CD4-positive, alpha-beta T cell treated with Interleukin-17A for 1 hour (primary cell): ENCODE data around the gene VWC2L.

Experiments used
- DNase-seq: peaks from one replicate; pipeline ENCODE4 v3.0.0-alpha.2; 2020

VWC2L gene

DNA sequence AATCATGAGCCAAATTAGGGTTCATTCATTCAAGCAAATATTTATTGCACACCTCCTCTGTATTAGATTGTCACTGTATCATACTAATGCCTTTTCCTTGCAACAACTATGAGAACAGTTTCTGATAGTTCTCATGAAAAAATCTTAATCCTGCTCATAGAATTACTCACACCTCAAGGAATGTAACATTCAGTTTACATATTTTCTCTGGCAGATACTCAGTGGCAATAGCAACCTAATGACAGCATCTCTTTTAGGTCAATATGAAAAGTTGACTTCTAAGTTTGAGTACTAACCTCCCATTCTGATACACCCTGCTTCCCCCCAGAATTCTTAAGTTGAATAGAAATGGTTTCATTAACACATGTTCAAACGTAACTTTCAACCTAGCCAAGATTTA lies 132.0 kb downstream of the VWC2L start:
- DNase-seq, result no peak

DNA sequence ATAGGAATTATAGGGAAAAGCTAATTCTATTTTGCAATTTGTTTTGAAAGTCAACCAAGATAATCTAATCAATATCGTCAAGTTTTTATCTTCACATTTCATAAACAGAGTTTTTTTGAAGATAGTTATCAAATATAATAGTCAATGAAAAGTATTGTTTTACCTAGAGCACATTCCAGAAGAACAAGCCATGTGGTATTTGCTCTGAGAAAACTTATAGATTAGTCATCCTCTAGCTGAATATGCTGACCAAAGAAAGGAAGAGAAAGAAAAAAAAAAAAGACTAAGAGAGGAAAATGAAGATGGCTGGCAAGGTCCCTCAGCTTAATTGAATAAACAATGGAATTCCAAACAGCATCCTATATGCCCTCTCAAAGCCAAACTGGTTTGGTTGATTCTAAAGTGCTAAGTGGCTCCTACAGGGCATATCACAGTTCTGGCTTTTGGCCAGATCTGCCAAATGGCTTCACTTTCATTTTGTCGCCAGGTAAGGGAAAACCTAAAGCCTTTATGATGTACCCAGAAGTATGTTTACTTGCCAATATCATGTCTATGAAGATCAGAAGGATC lies 132.6 kb downstream of the VWC2L start:
- no peak for DNase-seq

DNA sequence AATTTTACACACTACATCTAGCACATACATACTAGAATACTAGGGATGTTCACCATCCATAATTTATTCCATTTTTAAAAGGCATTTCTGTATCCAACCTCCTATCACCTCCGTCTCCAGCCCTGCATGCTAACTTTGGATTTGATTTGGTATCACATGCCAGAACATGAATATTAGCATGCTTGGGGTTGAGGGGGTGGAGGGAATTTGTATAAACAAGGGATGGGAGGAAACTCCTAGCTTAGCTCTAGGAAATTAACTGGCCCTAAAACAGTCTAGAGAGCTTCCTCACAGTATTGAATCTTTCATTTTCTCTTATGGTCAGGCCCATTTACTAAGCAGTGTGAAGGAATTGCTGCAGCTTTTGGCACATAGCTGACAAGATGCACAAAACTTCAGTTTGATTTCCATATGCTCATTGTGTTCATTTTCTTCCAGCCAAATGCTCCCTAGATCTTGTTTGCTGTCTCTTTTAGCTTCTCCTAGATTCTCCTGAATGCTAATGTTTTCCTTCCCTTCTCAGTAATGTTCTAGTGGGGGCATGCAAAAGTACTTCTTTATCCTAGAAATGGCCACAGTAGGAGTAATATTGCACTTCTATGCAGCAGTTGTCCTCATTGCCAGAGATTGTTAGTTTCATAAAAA lies 135.2 kb downstream of the VWC2L start:
- DNase-seq, result no peak

DNA sequence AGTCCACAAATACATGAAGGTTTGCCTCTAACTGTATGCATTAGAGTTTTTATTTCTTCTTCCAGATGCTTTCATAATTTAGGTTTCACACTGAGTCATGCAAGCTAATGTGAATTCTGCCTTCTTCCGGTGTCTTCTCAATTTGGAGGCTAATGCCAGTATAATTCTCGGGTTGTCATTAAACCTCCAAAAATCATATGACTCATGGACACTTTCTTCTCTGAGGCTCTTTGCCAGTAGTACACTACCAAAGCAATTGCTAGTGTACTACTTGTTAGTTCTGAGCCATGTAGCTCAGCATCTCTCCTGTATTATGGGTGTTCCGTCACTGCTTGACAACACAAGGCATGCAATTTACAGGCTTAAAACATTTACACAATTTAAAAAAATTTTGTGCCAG lies 137.1 kb downstream of the VWC2L start:
- DNase-seq, result no peak

DNA sequence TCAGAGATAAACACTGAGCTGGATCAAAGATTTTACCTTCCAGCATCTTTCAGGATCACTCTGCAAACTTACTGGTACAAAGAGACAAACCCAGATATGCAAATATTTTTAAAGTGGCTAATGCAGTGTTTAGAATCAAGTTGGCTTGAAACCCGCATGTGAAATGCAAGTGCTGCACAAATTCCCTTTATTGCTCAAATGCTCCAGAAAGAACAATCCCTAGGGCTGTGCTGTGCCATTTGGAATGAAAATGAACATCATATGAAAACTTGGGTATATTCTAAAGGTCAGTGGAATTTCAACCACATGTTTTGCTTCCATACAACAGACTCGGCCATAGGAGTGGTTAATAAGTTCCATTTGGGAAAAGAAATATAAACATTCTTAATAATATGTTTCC lies 139.1 kb downstream of the VWC2L start:
- no peak for DNase-seq

DNA sequence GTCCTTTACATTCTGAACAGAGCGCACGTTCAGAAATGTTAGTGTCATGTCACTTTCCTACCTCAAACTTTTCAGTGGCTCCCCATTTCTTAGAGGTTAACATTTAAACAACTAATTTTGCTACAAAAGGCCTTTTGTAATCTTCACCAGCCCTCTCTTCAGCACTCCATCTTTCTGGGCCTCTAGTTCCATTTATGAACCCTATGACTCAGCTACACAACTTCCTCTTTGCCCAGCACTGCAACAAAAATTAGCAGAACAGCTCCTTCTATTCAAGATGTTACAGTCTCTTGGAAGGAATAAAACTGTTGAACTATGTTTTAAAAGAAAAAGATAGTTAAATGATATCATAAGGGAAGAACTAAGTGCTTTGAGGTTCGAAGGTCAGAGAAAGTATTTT lies 139.9 kb downstream of the VWC2L start:
- DNase-seq, result no peak

DNA sequence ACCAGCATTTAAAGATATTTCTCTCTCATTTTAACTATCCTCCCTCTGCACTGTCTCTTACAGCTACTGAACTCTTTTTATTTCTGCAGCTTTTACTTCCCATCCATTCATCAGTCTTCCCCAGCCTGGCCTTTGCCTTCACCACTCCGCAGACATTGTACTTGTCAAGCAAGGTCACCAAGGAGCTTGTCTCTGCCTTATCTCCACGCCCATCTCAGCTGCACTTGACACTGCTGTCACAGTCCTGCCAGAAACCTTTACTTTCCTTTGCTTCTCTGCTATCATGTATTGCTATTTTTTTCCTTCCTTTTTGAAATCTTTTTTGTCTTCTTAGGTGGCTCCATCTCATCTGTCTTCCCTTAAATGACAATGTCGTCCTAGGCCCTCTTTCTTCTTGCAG lies 147.0 kb downstream of the VWC2L start:
- DNase-seq, result no peak

DNA sequence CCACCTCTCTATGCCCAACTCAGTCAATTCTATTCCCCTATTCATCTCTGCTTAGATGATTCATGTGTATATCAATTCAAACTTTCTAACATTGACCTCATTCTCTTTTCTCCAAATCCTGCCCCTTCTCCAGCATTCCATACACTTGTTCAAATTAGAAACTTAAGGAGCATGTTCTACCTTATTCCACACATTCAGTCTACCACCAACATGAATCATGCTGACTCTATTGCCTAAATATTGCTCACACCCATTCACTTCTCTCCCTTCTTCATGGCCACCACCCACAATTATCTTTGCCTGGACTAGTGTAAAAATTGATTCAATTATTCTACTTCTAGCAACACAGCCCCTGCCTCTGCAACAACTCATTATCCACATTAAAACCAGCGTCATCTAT lies 147.5 kb downstream of the VWC2L start:
- DNase-seq, result no peak

DNA sequence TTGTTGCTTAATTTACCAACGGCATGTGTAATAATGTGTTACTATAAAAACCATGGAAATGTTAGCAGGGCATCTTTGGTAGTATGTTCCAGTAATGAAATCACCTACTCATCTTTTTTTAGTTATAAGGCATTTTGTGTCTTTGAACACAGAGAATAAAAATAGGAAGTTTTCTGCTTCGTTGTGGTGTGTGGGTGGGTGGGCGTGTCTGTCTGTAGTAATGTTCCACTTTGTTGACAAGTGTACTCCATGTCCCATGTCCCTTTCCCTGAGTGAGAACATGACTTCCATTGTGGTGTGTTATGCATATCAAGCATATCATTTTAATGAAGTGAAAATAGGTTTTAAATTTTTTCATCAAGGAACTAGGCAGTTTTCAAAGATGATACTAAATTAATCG lies 149.3 kb downstream of the VWC2L start:
- DNase-seq, result no peak

DNA sequence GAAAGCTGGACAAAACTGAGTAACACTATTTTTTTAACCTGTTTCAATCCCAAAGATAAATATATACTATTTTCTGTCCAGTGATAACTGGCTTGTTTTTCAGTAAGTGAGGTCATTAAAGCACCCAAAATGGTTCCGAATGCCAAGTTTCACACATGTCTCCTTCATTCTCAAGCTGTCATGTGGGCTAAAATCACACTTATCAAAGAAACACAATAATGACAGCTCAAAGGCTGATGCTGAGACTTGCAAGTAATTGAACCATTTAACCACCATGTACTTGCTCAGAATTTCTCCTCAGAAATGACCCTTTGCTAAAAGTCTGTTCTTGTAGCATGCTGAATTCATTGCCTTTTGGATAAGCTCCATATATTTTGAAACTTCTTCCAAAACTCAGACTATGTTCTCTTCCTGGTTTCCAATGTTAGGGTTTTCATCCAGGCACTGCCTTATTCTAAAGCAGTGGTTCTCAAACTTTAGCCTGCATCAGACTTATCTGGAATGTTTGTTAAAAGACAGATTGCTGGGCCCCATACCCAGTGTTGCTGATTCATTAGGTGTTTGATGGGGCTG lies 149.8 kb downstream of the VWC2L start:
- DNase-seq, result no peak

DNA sequence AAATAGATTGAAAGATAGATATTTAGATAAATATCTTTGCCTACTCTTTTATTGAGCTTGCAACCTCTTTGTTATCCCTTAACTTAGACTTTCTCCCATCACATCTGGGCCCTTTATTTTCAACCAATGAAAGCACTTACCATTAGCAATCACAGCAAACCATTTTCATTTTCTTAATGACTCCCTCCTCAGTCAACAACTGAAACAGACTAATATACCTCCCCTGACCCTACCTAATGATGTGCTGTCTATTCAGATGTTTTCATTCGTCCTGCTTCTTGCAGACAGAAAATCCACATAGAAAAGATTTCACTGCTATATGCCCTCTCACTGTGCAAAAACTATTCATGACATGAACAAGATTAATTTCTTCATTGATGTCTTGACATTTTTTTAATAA lies 154.4 kb downstream of the VWC2L start:
- no peak for DNase-seq

DNA sequence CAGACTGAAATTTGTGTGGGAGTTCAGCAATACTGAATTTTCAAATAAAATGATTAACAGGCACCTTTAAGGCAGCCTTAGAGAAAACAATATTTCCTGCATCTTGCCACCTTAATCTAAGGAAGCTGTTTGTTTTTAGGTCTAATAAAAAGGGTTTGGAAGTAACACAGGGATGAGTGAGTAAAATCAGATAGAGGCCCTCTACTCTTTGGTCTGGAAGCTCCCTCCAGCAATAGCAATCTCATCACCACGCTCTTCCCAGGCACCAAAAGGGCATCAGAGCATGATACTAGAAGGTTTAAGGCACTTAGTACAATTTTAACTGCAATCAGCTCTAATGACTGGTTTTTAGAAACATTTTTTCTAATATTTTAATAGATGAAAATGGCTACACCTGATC lies 155.6 kb downstream of the VWC2L start:
- no peak for DNase-seq

DNA sequence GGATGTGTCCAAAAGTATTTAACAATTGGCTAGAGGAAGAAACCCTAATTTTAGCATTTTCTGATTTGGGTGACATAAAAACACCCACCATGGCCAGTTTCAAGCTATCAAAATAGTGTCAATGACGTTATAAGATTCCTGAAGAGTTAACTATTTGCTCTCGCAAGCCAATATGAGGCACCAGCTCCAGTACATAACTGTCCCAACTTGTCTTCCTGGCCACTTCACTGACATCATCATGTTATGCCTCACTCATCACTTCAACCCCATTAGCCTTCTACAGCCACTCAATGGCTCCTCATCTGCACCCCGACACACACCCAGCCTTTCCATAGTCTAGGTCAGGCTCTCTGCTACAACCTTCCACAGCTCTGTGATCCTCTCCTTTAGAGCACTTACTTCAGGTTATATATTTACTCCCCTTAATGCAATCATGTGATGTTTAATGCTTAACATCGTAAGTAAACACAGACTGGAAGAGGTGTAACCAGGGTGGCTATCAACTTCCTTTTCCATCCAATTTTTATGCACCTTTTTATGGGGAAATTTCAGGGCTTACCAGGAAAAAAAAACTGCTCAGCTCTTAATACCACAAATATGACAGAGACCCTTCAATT lies 158.7 kb downstream of the VWC2L start:
- no peak for DNase-seq

DNA sequence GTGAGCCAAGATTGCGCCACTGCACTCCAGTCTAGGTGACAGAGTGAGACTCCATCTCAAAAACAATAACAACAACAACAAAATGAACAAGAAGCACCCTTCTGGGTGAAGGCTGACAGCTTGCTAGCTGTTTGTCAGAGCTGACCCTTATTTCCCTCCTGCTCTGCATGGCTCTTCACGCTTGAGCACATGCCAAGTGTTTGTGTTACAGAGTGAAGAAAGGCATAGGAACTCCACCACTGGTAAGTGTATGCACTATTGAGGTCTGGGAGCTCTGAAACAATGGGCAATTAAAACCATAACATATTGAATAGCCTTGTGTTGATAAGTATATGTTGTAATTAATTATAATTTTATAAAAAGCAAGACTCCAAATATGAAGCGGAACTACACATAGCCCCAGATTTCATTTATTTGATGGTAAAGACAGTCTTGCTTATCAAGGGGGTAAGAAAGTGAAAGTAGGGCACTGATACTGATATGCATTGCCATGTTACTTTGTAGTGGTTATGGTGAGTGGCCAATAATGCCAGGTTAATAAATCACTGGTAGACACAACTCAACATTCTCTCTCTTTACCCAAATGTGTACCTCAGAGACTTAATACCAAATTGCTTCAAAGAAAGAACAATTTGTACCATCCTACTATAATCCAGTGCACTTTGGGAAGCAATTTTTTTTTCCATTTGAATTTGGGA lies 163.4 kb downstream of the VWC2L start:
- no peak for DNase-seq

DNA sequence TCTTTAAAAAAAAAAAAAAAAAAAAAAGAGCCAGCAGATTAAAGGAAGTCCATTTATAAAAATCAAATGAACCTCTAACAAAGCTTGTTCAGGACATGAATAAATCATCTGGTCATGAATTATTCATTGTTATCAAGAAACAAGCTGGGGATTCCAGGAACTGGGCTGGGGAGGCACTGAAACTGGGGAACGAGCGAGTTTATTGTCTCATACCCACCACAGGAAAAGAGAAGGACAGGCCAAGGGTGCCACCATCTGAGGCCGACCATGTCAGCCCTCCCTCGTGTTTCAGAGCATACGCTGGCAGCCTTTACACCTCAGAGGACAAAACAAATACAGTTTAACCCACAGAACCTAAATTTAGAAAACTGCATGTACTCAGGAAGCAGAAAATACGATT lies 164.2 kb downstream of the VWC2L start:
- no peak for DNase-seq

DNA sequence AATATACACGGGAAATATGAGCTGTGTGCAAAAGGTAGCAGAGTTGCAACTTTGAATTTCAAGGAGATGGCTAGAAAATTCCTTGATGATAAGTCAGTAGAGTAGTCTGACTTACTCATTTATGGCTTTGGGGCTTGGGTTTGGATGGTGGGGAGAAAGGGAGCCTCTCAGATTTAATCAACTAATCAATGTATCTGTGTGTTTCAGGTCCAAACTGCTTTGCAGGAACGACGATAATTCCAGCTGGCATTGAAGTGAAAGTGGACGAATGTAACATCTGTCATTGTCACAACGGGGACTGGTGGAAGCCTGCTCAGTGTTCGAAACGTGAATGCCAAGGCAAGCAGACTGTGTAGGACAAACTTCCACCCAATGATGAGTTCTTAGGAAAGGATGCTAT lies 164.6 kb downstream of the VWC2L start:
- DNase-seq, result no peak

DNA sequence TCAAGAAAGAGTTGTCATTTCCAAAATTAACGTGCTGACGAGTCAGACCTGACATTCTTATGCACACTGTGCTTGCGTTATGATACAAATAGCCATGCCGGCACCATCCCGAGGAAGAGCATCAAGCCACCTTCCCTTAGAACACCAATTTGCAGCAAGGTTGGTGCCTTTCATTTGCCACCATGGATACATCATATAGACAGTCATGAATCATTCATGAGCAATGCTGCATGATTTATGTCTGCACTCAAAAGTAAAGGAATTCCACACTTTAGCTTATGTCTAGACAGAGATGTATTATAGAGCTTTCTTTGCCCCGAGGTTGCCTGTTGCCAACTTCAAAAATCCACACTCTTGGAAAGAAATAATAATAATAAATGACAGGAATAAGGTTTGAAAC lies 166.9 kb downstream of the VWC2L start:
- DNase-seq, result no peak

DNA sequence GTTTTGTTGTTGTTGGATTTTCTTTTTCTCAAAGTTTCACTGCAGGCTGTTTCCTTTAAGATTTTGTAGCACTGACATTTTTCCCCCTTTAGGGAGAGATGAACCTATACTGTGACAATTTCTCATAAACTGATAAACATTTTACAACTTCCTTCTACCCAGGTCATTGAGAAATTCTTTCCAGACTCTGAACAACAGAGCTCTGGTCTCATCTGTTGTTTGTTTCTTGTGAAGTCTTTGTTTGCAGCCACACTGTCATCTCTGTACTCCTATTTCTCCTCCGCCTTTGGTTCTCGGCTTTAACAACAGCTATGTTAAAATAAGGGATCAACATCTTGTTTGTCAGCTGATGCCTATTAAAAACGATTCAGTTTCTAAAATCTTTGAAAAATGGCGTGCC lies 167.6 kb downstream of the VWC2L start:
- no peak for DNase-seq

DNA sequence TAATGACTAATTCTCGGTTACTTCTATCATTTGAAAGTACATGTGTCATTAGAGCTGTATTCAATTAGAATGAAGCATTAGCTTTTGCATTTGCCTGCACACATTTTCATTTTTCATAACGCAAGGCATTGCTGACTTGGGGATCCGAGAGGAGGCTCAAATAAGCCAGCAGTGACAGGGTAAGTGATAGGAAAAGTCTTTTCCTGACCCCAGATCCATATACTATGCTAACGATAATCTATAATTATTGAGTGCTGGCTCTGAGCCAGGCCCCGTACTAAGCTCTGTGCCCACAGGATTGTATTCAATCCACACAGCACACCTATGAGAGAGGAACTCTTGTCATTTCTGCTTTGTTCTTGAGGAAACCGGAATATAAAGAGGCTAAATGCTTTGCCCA lies 168.2 kb downstream of the VWC2L start:
- no peak for DNase-seq

DNA sequence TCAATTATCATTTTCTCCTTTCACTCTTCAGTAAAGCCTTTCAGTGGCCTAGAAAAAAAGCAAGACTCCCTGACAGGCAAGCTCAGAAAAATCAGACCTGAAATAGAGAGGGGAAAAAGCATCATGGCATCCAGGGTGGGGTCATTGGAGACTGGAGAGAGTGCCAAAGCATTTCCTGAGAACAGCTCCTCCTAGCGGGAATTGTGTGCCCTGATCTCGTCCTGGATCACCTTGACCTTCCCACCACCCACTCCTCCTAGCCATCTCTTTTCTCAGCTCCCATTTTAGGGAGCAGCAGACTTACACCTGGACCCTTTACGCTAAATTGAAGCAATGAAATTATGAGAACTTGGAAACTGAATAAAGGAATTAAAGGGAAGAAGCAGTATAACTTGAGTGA lies 176.6 kb downstream of the VWC2L start:
- no peak for DNase-seq

DNA sequence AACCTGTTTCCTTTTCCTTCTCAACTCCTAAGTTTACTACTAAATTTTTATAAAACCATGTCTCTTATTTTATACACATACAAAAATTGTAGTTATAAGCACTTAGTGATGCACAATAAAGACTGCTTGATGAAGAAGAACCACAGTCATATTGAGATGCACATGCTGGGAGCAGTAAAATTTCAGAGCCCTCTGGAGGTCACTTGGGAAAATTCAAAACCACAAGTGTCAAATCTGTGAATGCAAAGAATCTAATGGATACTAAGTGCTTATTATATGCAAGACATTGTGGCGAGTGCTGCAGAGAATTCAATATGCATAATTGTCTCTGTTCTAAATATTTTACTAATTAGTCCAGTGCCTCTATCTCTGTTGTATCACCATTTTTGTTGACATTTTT lies 180.5 kb downstream of the VWC2L start:
- DNase-seq, result no peak

DNA sequence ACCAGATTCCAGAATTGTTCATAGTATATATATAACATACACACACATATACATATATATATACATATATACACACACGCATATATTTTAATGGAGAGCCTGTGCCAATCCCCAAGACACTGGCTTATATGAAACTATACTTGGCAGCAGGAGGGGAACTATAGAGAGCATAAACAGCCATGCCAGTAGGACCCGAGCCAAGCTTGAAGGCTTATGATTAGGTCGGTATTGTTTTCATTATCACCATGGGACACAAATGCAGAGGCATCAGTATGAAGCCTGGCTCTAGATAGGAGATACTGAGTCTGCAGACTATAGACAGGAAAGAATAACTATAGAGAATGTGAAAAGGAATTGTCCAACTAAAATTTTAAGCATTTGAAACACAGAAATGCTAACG lies 181.2 kb downstream of the VWC2L start:
- no peak for DNase-seq

DNA sequence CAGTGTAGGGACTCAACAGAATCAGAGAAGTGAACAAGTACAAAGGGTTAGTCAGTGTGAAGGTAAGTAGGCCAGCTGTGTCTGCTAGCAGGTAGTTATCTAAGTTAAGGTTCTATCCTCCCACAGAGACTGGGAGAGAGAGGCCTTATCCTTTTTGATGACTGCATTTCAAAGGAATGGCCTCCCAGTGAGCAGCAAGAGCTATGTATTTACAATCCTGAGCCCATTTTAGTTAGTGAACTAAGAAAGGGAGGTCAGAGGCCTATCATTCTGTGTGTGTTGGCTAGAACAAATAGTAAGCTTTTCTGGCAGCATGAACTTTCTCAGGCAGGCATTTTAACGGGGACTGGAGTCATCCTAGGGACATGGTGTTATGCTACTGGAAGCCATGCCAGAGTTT lies 182.9 kb downstream of the VWC2L start:
- DNase-seq, result no peak
